ENCODE results near the gene GLO1. TPM values are rescaled to one million over a fixed set of nuclear protein-coding genes. Genes with fewer than 3 reads are reported as not detected.

The GLO1 gene
- total and polyA plus RNA-seq, 2 donors = 73.5 to 76.7 TPM

DNA sequence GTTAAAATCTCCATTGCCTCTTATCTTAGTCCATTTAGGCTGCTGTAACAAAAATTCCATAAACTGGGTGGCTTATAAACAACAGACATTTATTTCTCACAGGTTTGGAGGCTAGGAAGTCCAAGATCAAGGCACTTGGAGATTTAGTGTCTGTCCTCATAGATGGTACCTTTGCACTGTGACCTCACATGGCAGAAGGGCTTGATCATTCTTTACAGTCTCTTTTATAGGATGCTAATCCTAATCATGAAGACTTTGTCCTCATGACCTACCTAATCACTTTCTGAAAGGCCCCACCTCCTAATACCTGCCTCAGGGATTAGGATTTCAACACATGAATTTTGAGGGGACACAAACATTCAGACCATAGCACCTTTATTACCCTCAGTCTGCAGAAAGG, 6.6 kb downstream of the GLO1 start:
- no peaks in the 10 kb centered on the region for H3K27me3 ChIP-seq (ENCODE audit: control insufficient read depth in 2 of 2, insufficient read depth in 1 of 2, low read length in 1 of 2)
- H3K36me3 ChIP-seq (ENCODE audit: control insufficient read depth in 2 of 2, insufficient read depth in 2 of 2, low read length in 1 of 2) = no peaks in the 10 kb centered on the region
- DNase-seq (ENCODE audit: low read depth in 6 of 9, low spot score in 9 of 9) = no peak
- no peak overlapping the region for H3K27ac ChIP-seq (ENCODE audit: low read depth in 1 of 2, low read length in 1 of 2)
- H3K4me3 ChIP-seq (ENCODE audit: low read length in 2 of 2) = no peak overlapping the region
- H3K9me3 ChIP-seq (ENCODE audit: control insufficient read depth in 2 of 2, insufficient read depth in 1 of 2, low read length in 1 of 2) = peaks cover 0 to 6% of the 10 kb centered on the region in 2 donors
- H3K4me1 ChIP-seq (ENCODE audit: control insufficient read depth in 2 of 2, insufficient read depth in 2 of 2, low read length in 2 of 2) = no peaks in the 10 kb centered on the region

DNA sequence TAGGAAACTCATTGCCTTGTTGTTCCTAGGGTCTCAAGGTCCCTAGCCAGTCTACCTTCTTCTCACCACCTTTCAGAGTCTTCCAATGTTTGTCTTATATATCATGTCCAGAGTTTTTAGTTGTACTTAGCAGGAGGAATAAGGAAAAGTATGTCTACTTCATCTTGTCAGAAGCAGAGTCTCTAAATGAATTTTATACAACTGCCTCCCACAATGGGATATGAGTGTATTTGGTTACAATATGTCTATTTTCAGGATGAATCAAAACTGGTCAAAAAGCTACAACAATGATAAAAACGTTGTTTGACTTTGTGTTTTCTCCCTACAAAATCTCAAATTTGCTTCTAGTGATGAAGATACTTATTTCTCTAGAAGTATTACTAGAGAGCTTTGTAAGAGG, 7.0 kb downstream of the GLO1 start:
- peaks cover 0 to 6% of the 10 kb centered on the region in 2 donors for H3K9me3 ChIP-seq (ENCODE audit: control insufficient read depth in 2 of 2, insufficient read depth in 1 of 2, low read length in 1 of 2)
- DNase-seq (ENCODE audit: low read depth in 6 of 9, low spot score in 9 of 9) = no peak
- no peak overlapping the region for H3K4me3 ChIP-seq (ENCODE audit: low read length in 2 of 2)
- H3K27me3 ChIP-seq (ENCODE audit: control insufficient read depth in 2 of 2, insufficient read depth in 1 of 2, low read length in 1 of 2) = no peaks in the 10 kb centered on the region
- H3K4me1 ChIP-seq (ENCODE audit: control insufficient read depth in 2 of 2, insufficient read depth in 2 of 2, low read length in 2 of 2) = no peaks in the 10 kb centered on the region
- no peak overlapping the region for H3K27ac ChIP-seq (ENCODE audit: low read depth in 1 of 2, low read length in 1 of 2)
- 95% methylated on average over 1 of the region's 1 CpG for WGBS
- no peaks in the 10 kb centered on the region for H3K36me3 ChIP-seq (ENCODE audit: control insufficient read depth in 2 of 2, insufficient read depth in 2 of 2, low read length in 1 of 2)

GRCh38 chr6:38695227-38695900, 7.6 kb downstream of the GLO1 start:
- Histone ChIP-seq H3K4me3 (ENCODE audit: low read length in 2 of 2) (no peak overlapping the region), H3K27me3 (ENCODE audit: control insufficient read depth in 2 of 2, insufficient read depth in 1 of 2, low read length in 1 of 2) (no peaks in the 10 kb centered on the region), H3K4me1 (ENCODE audit: control insufficient read depth in 2 of 2, insufficient read depth in 2 of 2, low read length in 2 of 2) (no peaks in the 10 kb centered on the region), H3K9me3 (ENCODE audit: control insufficient read depth in 2 of 2, insufficient read depth in 1 of 2, low read length in 1 of 2) (peaks cover 0 to 5% of the 10 kb centered on the region in 2 donors), H3K27ac (ENCODE audit: low read depth in 1 of 2, low read length in 1 of 2) (no peak overlapping the region), H3K36me3 (ENCODE audit: control insufficient read depth in 2 of 2, insufficient read depth in 2 of 2, low read length in 1 of 2) (no peaks in the 10 kb centered on the region)
- 96% methylated on average over 2 of the region's 2 CpGs for WGBS
- DNase-seq (ENCODE audit: low read depth in 6 of 9, low spot score in 9 of 9) = no peak

- peaks cover 2 to 5% of the 10 kb centered on the region in 2 donors for H3K36me3 ChIP-seq (ENCODE audit: control insufficient read depth in 2 of 2, insufficient read depth in 2 of 2, low read length in 1 of 2)
- no peaks in the 10 kb centered on the region for H3K27me3 ChIP-seq (ENCODE audit: control insufficient read depth in 2 of 2, insufficient read depth in 1 of 2, low read length in 1 of 2)
- H3K4me3 ChIP-seq (ENCODE audit: low read length in 2 of 2) = no peak overlapping the region
- WGBS = 45% methylated on average over 6 of the region's 6 CpGs
- no peak overlapping the region for H3K27ac ChIP-seq (ENCODE audit: low read depth in 1 of 2, low read length in 1 of 2)
- no peak for DNase-seq (ENCODE audit: low read depth in 6 of 9, low spot score in 9 of 9)
- no peaks in the 10 kb centered on the region for H3K9me3 ChIP-seq (ENCODE audit: control insufficient read depth in 2 of 2, insufficient read depth in 1 of 2, low read length in 1 of 2)
- peaks cover 0 to 6% of the 10 kb centered on the region in 2 donors for H3K4me1 ChIP-seq (ENCODE audit: control insufficient read depth in 2 of 2, insufficient read depth in 2 of 2, low read length in 2 of 2)
Measured at GRCh38 chr6:38688579-38689087, 14.3 kb downstream of the GLO1 start.

GRCh38 chr6:38687549-38687948, 15.4 kb downstream of the GLO1 start:
- Histone ChIP-seq H3K27ac (ENCODE audit: low read depth in 1 of 2, low read length in 1 of 2) (no peak overlapping the region), H3K4me3 (ENCODE audit: low read length in 2 of 2) (no peak overlapping the region), H3K36me3 (ENCODE audit: control insufficient read depth in 2 of 2, insufficient read depth in 2 of 2, low read length in 1 of 2) (peaks cover 2 to 5% of the 10 kb centered on the region in 2 donors), H3K4me1 (ENCODE audit: control insufficient read depth in 2 of 2, insufficient read depth in 2 of 2, low read length in 2 of 2) (peaks cover 0 to 6% of the 10 kb centered on the region in 2 donors), H3K9me3 (ENCODE audit: control insufficient read depth in 2 of 2, insufficient read depth in 1 of 2, low read length in 1 of 2) (no peaks in the 10 kb centered on the region), H3K27me3 (ENCODE audit: control insufficient read depth in 2 of 2, insufficient read depth in 1 of 2, low read length in 1 of 2) (no peaks in the 10 kb centered on the region)
- DNase-seq (ENCODE audit: low read depth in 6 of 9, low spot score in 9 of 9) = no peak
- whole genome bisulfite sequencing = 100% methylated on average over 1 of the region's 1 CpG

GRCh38 chr6:38687043-38687353, 15.9 kb downstream of the GLO1 start:
- no peaks in the 10 kb centered on the region for H3K9me3 ChIP-seq (ENCODE audit: control insufficient read depth in 2 of 2, insufficient read depth in 1 of 2, low read length in 1 of 2)
- no peak overlapping the region for H3K4me3 ChIP-seq (ENCODE audit: low read length in 2 of 2)
- H3K36me3 ChIP-seq (ENCODE audit: control insufficient read depth in 2 of 2, insufficient read depth in 2 of 2, low read length in 1 of 2) = peaks cover 2 to 7% of the 10 kb centered on the region in 2 donors
- 96% methylated on average over 2 of the region's 2 CpGs for WGBS
- no peaks in the 10 kb centered on the region for H3K27me3 ChIP-seq (ENCODE audit: control insufficient read depth in 2 of 2, insufficient read depth in 1 of 2, low read length in 1 of 2)
- H3K4me1 ChIP-seq (ENCODE audit: control insufficient read depth in 2 of 2, insufficient read depth in 2 of 2, low read length in 2 of 2) = peaks cover 0 to 6% of the 10 kb centered on the region in 2 donors
- H3K27ac ChIP-seq (ENCODE audit: low read depth in 1 of 2, low read length in 1 of 2) = no peak overlapping the region
- no peak for DNase-seq (ENCODE audit: low read depth in 6 of 9, low spot score in 9 of 9)

DNA sequence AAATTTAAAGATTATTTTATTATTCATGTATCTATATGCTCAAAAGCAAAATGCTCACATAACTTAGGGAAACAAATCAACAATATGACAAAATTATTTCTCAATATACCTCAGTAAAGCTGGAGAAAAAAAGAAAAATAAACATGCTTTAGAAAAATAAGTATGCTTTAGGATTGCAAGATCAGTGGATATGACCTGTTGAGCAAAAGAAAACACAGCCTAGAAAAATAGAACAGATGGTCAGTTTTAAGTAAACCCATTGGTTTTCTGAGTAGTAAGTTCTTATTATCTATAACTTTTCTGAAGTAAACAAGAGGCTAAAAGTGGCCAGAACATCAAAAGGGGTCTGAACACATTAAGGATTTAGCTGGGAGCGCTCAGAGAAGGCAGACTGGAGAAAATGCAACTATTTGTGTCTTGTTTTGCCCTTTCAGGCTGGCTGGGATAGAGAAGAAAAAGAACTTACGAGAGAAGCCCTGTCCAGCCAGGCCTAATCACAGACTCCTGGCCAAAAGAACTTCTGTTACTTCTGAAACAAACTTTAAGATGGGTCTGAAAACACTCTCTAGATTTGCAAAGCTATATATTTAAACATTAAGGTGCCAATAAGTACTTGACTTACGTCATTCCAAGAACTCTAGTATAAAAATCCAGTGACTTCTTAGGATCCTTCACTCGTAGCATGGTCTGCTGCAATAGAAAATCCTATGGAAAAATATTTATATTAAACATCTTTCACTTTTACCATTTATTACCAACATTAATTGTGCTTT, 16.5 kb downstream of the GLO1 start:
- DNase-seq (ENCODE audit: low read depth in 6 of 9, low spot score in 9 of 9) = no peak
- Histone ChIP-seq H3K36me3 (ENCODE audit: control insufficient read depth in 2 of 2, insufficient read depth in 2 of 2, low read length in 1 of 2) (peaks cover 7 to 10% of the 10 kb centered on the region in 2 donors), H3K4me1 (ENCODE audit: control insufficient read depth in 2 of 2, insufficient read depth in 2 of 2, low read length in 2 of 2) (peaks cover 0 to 6% of the 10 kb centered on the region in 2 donors), H3K9me3 (ENCODE audit: control insufficient read depth in 2 of 2, insufficient read depth in 1 of 2, low read length in 1 of 2) (no peaks in the 10 kb centered on the region), H3K27me3 (ENCODE audit: control insufficient read depth in 2 of 2, insufficient read depth in 1 of 2, low read length in 1 of 2) (no peaks in the 10 kb centered on the region), H3K27ac (ENCODE audit: low read depth in 1 of 2, low read length in 1 of 2) (no peak overlapping the region), H3K4me3 (ENCODE audit: low read length in 2 of 2) (no peak overlapping the region)
- 99% methylated on average over 4 of the region's 4 CpGs for WGBS

GRCh38 chr6:38684904-38685303, 18.0 kb downstream of the GLO1 start:
- Histone ChIP-seq H3K4me1 (ENCODE audit: control insufficient read depth in 2 of 2, insufficient read depth in 2 of 2, low read length in 2 of 2) (peaks cover 0 to 6% of the 10 kb centered on the region in 2 donors), H3K9me3 (ENCODE audit: control insufficient read depth in 2 of 2, insufficient read depth in 1 of 2, low read length in 1 of 2) (no peaks in the 10 kb centered on the region), H3K27ac (ENCODE audit: low read depth in 1 of 2, low read length in 1 of 2) (no peak overlapping the region), H3K4me3 (ENCODE audit: low read length in 2 of 2) (no peak overlapping the region), H3K27me3 (ENCODE audit: control insufficient read depth in 2 of 2, insufficient read depth in 1 of 2, low read length in 1 of 2) (no peaks in the 10 kb centered on the region), H3K36me3 (ENCODE audit: control insufficient read depth in 2 of 2, insufficient read depth in 2 of 2, low read length in 1 of 2) (peaks cover 8 to 10% of the 10 kb centered on the region in 2 donors)
- 98% methylated on average over 3 of the region's 3 CpGs for WGBS
- DNase-seq (ENCODE audit: low read depth in 6 of 9, low spot score in 9 of 9) = no peak

DNA sequence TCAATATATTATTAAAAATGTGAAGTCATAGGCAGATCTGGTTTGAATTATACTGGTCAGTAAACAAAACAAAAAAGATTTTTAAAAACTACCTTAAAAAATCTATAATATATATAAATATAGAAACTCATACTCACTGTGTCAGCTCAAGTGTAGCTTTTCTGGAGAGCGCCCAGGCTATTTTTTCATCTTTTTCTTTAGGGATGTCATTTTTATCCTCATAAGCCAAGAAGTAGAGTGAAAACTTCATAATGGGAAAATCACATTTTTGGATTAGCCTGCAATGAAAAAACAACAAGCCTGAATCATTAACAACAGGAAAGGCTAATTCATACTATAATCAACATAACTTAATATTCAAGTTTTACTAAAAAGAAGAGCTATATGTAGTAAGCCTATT, 18.7 kb downstream of the GLO1 start:
- no peak overlapping the region for H3K4me3 ChIP-seq (ENCODE audit: low read length in 2 of 2)
- 96% methylated on average over 1 of the region's 1 CpG for WGBS

More for the DNA sequence above, 18.7 kb downstream of the GLO1 start:
- no peaks in the 10 kb centered on the region for H3K27me3 ChIP-seq (ENCODE audit: control insufficient read depth in 2 of 2, insufficient read depth in 1 of 2, low read length in 1 of 2)
- H3K9me3 ChIP-seq (ENCODE audit: control insufficient read depth in 2 of 2, insufficient read depth in 1 of 2, low read length in 1 of 2) = no peaks in the 10 kb centered on the region
- H3K27ac ChIP-seq (ENCODE audit: low read depth in 1 of 2, low read length in 1 of 2) = no peak overlapping the region
- peaks cover 0 to 6% of the 10 kb centered on the region in 2 donors for H3K4me1 ChIP-seq (ENCODE audit: control insufficient read depth in 2 of 2, insufficient read depth in 2 of 2, low read length in 2 of 2)
- H3K36me3 ChIP-seq (ENCODE audit: control insufficient read depth in 2 of 2, insufficient read depth in 2 of 2, low read length in 1 of 2) = peaks cover 9 to 10% of the 10 kb centered on the region in 2 donors
- DNase-seq (ENCODE audit: low read depth in 6 of 9, low spot score in 9 of 9) = no peak

All from thymus (tissue), 11 donors.